HEK293 (cell line): Measurements from ENCODE around the gene DNAJC22.

ENCODE experiments used
- BCL11B ChIP-seq: fragments of 450-650 bp; formaldehyde crosslinking; IDR thresholded peaks from 2 replicates; pipeline ENCODE4 v1.5.1; 2016; ENCODE audit warnings: low read depth, missing biosample characterization, missing genetic modification characterization
- HOXC10 ChIP-seq: sonication (generic); formaldehyde crosslinking; IDR thresholded peaks from 2 replicates; pipeline ENCODE4 v1.8.1; 2023; ENCODE audit warnings: mild to moderate bottlenecking, missing genetic modification reagents
- KLF7 ChIP-seq: fragments of 450-650 bp; formaldehyde crosslinking; IDR thresholded peaks from 2 replicates; pipeline ENCODE4 v1.5.1; 2016; ENCODE audit warnings: missing biosample characterization, missing genetic modification characterization, borderline replicate concordance
- REPIN1 ChIP-seq: fragments of 450-650 bp; formaldehyde crosslinking; IDR thresholded peaks from 2 replicates; pipeline ENCODE4 v1.5.1; 2017; ENCODE audit warnings: missing biosample characterization, missing genetic modification characterization, low read depth
- SETDB1 ChIP-seq: IDR thresholded peaks from one replicate; pipeline ENCODE4 v1.6.1; 2017; ENCODE audit warnings: mild to moderate bottlenecking, low read length, moderate library complexity, mixed read lengths; ENCODE audit not compliant: insufficient read length
- ZBTB8A ChIP-seq: fragments of 450-650 bp; formaldehyde crosslinking; IDR thresholded peaks from 2 replicates; pipeline ENCODE4 v1.5.1; 2016; ENCODE audit warnings: missing biosample characterization, missing genetic modification characterization
- ZFHX2 ChIP-seq: fragments of 450-650 bp; formaldehyde crosslinking; conservative IDR thresholded peaks from 2 replicates; pipeline ENCODE4 v1.5.1; 2016; ENCODE audit warnings: missing biosample characterization, missing genetic modification characterization
- ZFP41 ChIP-seq: fragments of 450-650 bp; formaldehyde crosslinking; IDR thresholded peaks from 2 replicates; pipeline ENCODE4 v1.5.1; 2016; ENCODE audit warnings: missing biosample characterization, missing genetic modification characterization, borderline replicate concordance
- ZFP69B ChIP-seq: fragments of 450-650 bp; formaldehyde crosslinking; IDR thresholded peaks from 2 replicates; pipeline ENCODE4 v1.5.1; 2016; ENCODE audit warnings: missing biosample characterization, missing genetic modification characterization
- ZNF132 ChIP-seq: fragments of 450-650 bp; formaldehyde crosslinking; IDR thresholded peaks from 2 replicates; pipeline ENCODE4 v1.5.1; 2017; ENCODE audit warnings: missing biosample characterization, missing genetic modification characterization, borderline replicate concordance
- ZNF266 ChIP-seq: fragments of 450-650 bp; formaldehyde crosslinking; IDR thresholded peaks from 2 replicates; pipeline ENCODE4 v1.5.1; 2016; ENCODE audit warnings: missing biosample characterization, missing genetic modification characterization, low read depth
- ZNF433 ChIP-seq: fragments of 450-650 bp; formaldehyde crosslinking; IDR thresholded peaks from 2 replicates; pipeline ENCODE4 v1.5.1; 2016; ENCODE audit warnings: missing biosample characterization, missing genetic modification characterization, low read depth
- ZNF473 ChIP-seq: fragments of 450-650 bp; formaldehyde crosslinking; IDR thresholded peaks from 2 replicates; pipeline ENCODE4 v1.5.1; 2017; ENCODE audit warnings: missing biosample characterization, missing genetic modification characterization
- ZNF514 ChIP-seq: fragments of 450-650 bp; formaldehyde crosslinking; IDR thresholded peaks from 2 replicates; pipeline ENCODE4 v1.5.1; 2016; ENCODE audit warnings: missing biosample characterization, missing genetic modification characterization
- ZNF529 ChIP-seq: fragments of 450-650 bp; formaldehyde crosslinking; IDR thresholded peaks from 2 replicates; pipeline ENCODE4 v1.5.1; 2017; ENCODE audit warnings: missing genetic modification characterization, missing biosample characterization; ENCODE audit not compliant: insufficient replicate concordance
- ZNF530 ChIP-seq: fragments of 450-650 bp; formaldehyde crosslinking; IDR thresholded peaks from 2 replicates; pipeline ENCODE4 v1.5.1; 2016; ENCODE audit warnings: low read depth, missing biosample characterization, missing genetic modification characterization
- ZNF544 ChIP-seq: fragments of 450-650 bp; formaldehyde crosslinking; IDR thresholded peaks from 2 replicates; pipeline ENCODE4 v1.5.0; 2017; ENCODE audit warnings: missing biosample characterization, missing genetic modification characterization
- ZNF555 ChIP-seq: fragments of 450-650 bp; formaldehyde crosslinking; conservative IDR thresholded peaks from 2 replicates; pipeline ENCODE4 v1.5.1; 2017; ENCODE audit warnings: missing biosample characterization, mild to moderate bottlenecking, missing genetic modification characterization, inconsistent platforms
- ZNF561 ChIP-seq: fragments of 450-650 bp; IDR thresholded peaks from 2 replicates; pipeline ENCODE4 v1.5.1; 2018; ENCODE audit warnings: missing biosample characterization, missing genetic modification characterization, borderline replicate concordance
- ZNF585B ChIP-seq: fragments of 450-650 bp; formaldehyde crosslinking; IDR thresholded peaks from 2 replicates; pipeline ENCODE4 v1.5.1; 2016; ENCODE audit warnings: missing biosample characterization, missing genetic modification characterization
- ZNF621 ChIP-seq: fragments of 450-650 bp; formaldehyde crosslinking; IDR thresholded peaks from 2 replicates; pipeline ENCODE4 v1.5.1; 2017; ENCODE audit warnings: missing biosample characterization, missing genetic modification characterization
- ZNF658 ChIP-seq: fragments of 450-650 bp; formaldehyde crosslinking; IDR thresholded peaks from 2 replicates; pipeline ENCODE4; 2016; ENCODE audit warnings: missing biosample characterization, missing genetic modification characterization
- ZNF660 ChIP-seq: fragments of 450-650 bp; IDR thresholded peaks from 2 replicates; pipeline ENCODE4 v1.5.1; 2018; ENCODE audit warnings: missing biosample characterization, mild to moderate bottlenecking, missing genetic modification characterization
- ZNF707 ChIP-seq: fragments of 450-650 bp; formaldehyde crosslinking; IDR thresholded peaks from 2 replicates; pipeline ENCODE4 v1.5.1; 2016; ENCODE audit warnings: missing biosample characterization, missing genetic modification characterization
- ZSCAN16 ChIP-seq: fragments of 450-650 bp; formaldehyde crosslinking; IDR thresholded peaks from 2 replicates; pipeline ENCODE4 v1.5.1; 2016; ENCODE audit warnings: missing biosample characterization, missing genetic modification characterization
- ZXDB ChIP-seq: fragments of 450-650 bp; formaldehyde crosslinking; IDR thresholded peaks from 2 replicates; pipeline ENCODE4 v1.5.1; 2016; ENCODE audit warnings: missing biosample characterization, missing genetic modification characterization
- TF ChIP-seq, protein P1 (sequence below): fragments of 450-650 bp; formaldehyde crosslinking; IDR thresholded peaks from 2 replicates; pipeline ENCODE4 v1.5.1; 2016; ENCODE audit warnings: missing biosample characterization, missing genetic modification characterization
- TF ChIP-seq, protein P2 (sequence below): fragments of 450-650 bp; formaldehyde crosslinking; IDR thresholded peaks from 2 replicates; pipeline ENCODE4 v1.5.1; 2016; ENCODE audit warnings: missing biosample characterization, missing genetic modification characterization, borderline replicate concordance
- TF ChIP-seq, protein P3 (sequence below): fragments of 450-650 bp; formaldehyde crosslinking; IDR thresholded peaks from 2 replicates; pipeline ENCODE4 v1.5.1; 2017; ENCODE audit warnings: missing biosample characterization, missing genetic modification characterization

DNAJC22 gene

GRCh38 chr12:49322708-49323523 lies 23.8 kb upstream of the DNAJC22 start, which contains the start of gene TROAP (continued):
- no peak for TF ChIP-seq HOXC10 (CRISPR knock-in tag)
- peak; percentile 93; the same call in 1 of the 2 replicates for TF ChIP-seq REPIN1 (tag by site-specific recombination)
- TF ChIP-seq ZXDB (tag by site-specific recombination): peak; percentile 39
- TF ChIP-seq ZNF707: no peak
- TF ChIP-seq ZFP41 (tag by site-specific recombination): no peak
- no peak for TF ChIP-seq ZNF530 (tag by site-specific recombination)
- no peak for TF ChIP-seq SETDB1
- 0 out of 2 replicates have a peak, but pooled peaks have one; percentile 32 for TF ChIP-seq ZSCAN16 (tag by site-specific recombination)
- 0 out of 2 replicates have a peak, but pooled peaks have one; percentile 21 for TF ChIP-seq ZNF561 (tag by site-specific recombination)
- TF ChIP-seq, protein P1, sequence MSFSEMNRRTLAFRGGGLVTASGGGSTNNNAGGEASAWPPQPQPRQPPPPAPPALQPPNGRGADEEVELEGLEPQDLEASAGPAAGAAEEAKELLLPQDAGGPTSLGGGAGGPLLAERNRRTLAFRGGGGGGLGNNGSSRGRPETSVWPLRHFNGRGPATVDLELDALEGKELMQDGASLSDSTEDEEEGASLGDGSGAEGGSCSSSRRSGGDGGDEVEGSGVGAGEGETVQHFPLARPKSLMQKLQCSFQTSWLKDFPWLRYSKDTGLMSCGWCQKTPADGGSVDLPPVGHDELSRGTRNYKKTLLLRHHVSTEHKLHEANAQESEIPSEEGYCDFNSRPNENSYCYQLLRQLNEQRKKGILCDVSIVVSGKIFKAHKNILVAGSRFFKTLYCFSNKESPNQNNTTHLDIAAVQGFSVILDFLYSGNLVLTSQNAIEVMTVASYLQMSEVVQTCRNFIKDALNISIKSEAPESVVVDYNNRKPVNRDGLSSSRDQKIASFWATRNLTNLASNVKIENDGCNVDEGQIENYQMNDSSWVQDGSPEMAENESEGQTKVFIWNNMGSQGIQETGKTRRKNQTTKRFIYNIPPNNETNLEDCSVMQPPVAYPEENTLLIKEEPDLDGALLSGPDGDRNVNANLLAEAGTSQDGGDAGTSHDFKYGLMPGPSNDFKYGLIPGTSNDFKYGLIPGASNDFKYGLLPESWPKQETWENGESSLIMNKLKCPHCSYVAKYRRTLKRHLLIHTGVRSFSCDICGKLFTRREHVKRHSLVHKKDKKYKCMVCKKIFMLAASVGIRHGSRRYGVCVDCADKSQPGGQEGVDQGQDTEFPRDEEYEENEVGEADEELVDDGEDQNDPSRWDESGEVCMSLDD (tag by site-specific recombination): no peak
- no peak for TF ChIP-seq ZNF529 (tag by site-specific recombination)
- no peak; the same call in 1 of the 2 replicates for TF ChIP-seq ZFHX2 (tag by site-specific recombination)
- no peak for TF ChIP-seq ZNF132 (tag by site-specific recombination)
- peak; percentile 84 for TF ChIP-seq KLF7 (tag by site-specific recombination)
- no peak for TF ChIP-seq ZFP69B (tag by site-specific recombination)
- no peak for TF ChIP-seq ZNF658 (tag by site-specific recombination)
- TF ChIP-seq ZNF621: no peak
- TF ChIP-seq, protein P2, sequence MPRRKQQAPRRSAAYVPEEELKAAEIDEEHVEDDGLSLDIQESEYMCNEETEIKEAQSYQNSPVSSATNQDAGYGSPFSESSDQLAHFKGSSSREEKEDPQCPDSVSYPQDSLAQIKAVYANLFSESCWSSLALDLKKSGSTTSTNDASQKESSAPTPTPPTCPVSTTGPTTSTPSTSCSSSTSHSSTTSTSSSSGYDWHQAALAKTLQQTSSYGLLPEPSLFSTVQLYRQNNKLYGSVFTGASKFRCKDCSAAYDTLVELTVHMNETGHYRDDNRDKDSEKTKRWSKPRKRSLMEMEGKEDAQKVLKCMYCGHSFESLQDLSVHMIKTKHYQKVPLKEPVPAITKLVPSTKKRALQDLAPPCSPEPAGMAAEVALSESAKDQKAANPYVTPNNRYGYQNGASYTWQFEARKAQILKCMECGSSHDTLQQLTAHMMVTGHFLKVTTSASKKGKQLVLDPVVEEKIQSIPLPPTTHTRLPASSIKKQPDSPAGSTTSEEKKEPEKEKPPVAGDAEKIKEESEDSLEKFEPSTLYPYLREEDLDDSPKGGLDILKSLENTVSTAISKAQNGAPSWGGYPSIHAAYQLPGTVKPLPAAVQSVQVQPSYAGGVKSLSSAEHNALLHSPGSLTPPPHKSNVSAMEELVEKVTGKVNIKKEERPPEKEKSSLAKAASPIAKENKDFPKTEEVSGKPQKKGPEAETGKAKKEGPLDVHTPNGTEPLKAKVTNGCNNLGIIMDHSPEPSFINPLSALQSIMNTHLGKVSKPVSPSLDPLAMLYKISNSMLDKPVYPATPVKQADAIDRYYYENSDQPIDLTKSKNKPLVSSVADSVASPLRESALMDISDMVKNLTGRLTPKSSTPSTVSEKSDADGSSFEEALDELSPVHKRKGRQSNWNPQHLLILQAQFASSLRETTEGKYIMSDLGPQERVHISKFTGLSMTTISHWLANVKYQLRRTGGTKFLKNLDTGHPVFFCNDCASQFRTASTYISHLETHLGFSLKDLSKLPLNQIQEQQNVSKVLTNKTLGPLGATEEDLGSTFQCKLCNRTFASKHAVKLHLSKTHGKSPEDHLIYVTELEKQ: no peak
- no peak for TF ChIP-seq ZNF585B (tag by site-specific recombination)
- TF ChIP-seq ZNF473 (tag by site-specific recombination): no peak
- TF ChIP-seq ZNF660 (tag by site-specific recombination): peak; percentile 19; the same call in 1 of the 2 replicates
- TF ChIP-seq ZNF544: no peak
- TF ChIP-seq ZNF555 (tag by site-specific recombination): no peak
- TF ChIP-seq ZBTB8A (tag by site-specific recombination): peak; percentile 86
- peak; percentile 53; the same call in 1 of the 2 replicates for TF ChIP-seq BCL11B (tag by site-specific recombination)
- TF ChIP-seq, protein P3, sequence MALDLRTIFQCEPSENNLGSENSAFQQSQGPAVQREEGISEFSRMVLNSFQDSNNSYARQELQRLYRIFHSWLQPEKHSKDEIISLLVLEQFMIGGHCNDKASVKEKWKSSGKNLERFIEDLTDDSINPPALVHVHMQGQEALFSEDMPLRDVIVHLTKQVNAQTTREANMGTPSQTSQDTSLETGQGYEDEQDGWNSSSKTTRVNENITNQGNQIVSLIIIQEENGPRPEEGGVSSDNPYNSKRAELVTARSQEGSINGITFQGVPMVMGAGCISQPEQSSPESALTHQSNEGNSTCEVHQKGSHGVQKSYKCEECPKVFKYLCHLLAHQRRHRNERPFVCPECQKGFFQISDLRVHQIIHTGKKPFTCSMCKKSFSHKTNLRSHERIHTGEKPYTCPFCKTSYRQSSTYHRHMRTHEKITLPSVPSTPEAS (tag by site-specific recombination): no peak
- no peak for TF ChIP-seq ZNF433
- TF ChIP-seq ZNF266: no peak
- TF ChIP-seq ZNF514: no peak
- TF ChIP-seq, all 188 proteins: peak for 41
